ENCODE measurements around the gene LBR.

Gene LBR

GRCh38 chr1:225366018-225366417 lies 61.8 kb downstream of the LBR start:
- Histone ChIP-seq H3K4me2 (ENCODE audit: insufficient read depth, low read length) (no peak overlapping the region), H3K9ac (ENCODE audit: low read depth, low read length) (no peak overlapping the region), H2AFZ (ENCODE audit: low read depth, low read length) (no peak overlapping the region), H3K36me3 (ENCODE audit: insufficient read depth, low read length) (no peaks in the 10 kb centered on the region), H3K4me3 (ENCODE audit: low read depth in 1 of 2, low read length in 2 of 2) (no peak overlapping the region), H4K20me1 (ENCODE audit: insufficient read depth, low read length) (no peaks in the 10 kb centered on the region), H3K4me1 (ENCODE audit: insufficient read depth, low read length) (no peaks in the 10 kb centered on the region), H3K79me2 (ENCODE audit: insufficient read depth, low read length) (no peaks in the 10 kb centered on the region), H3K27me3 (ENCODE audit: insufficient read depth, low read length, poor library complexity) (peaks cover 3% of the 10 kb centered on the region), H3K27ac (ENCODE audit: low read length) (no peak overlapping the region), H3K9me3 (ENCODE audit: insufficient read depth, low read length, severe bottlenecking) (no peaks in the 10 kb centered on the region)
- ATAC-seq (ENCODE audit: insufficient read depth, low read depth) = no peak
- DNase-seq = no peak
- TF ChIP-seq EZH2 (IDR thresholded peaks at IDR 0.05; ENCODE audit: borderline replicate concordance, low read depth, low read length, severe bottlenecking) (no peak), CTCF (IDR thresholded peaks at IDR 0.05; ENCODE audit: borderline replicate concordance, extremely low read depth, low read length, poor library complexity, severe bottlenecking) (no peak)

GRCh38 chr1:225364439-225364838 lies 63.4 kb downstream of the LBR start:
- Histone ChIP-seq H3K9me3 (ENCODE audit: insufficient read depth, low read length, severe bottlenecking) (no peaks in the 10 kb centered on the region), H3K36me3 (ENCODE audit: insufficient read depth, low read length) (no peaks in the 10 kb centered on the region), H2AFZ (ENCODE audit: low read depth, low read length) (no peak overlapping the region), H3K9ac (ENCODE audit: low read depth, low read length) (no peak overlapping the region), H3K4me1 (ENCODE audit: insufficient read depth, low read length) (no peaks in the 10 kb centered on the region), H3K27ac (ENCODE audit: low read length) (no peak overlapping the region), H3K4me3 (ENCODE audit: low read depth in 1 of 2, low read length in 2 of 2) (no peak overlapping the region), H3K4me2 (ENCODE audit: insufficient read depth, low read length) (no peak overlapping the region), H4K20me1 (ENCODE audit: insufficient read depth, low read length) (no peaks in the 10 kb centered on the region), H3K79me2 (ENCODE audit: insufficient read depth, low read length) (no peaks in the 10 kb centered on the region), H3K27me3 (ENCODE audit: insufficient read depth, low read length, poor library complexity) (peaks cover 3% of the 10 kb centered on the region)
- DNase-seq = no peak
- no peak for ATAC-seq (ENCODE audit: insufficient read depth, low read depth)
- TF ChIP-seq CTCF (IDR thresholded peaks at IDR 0.05; ENCODE audit: borderline replicate concordance, extremely low read depth, low read length, poor library complexity, severe bottlenecking) (no peak), EZH2 (IDR thresholded peaks at IDR 0.05; ENCODE audit: borderline replicate concordance, low read depth, low read length, severe bottlenecking) (no peak)

GRCh38 chr1:225362805-225363204 lies 65.0 kb downstream of the LBR start:
- no peaks in the 10 kb centered on the region for H3K36me3 ChIP-seq (ENCODE audit: insufficient read depth, low read length)
- no peak overlapping the region for H3K27ac ChIP-seq (ENCODE audit: low read length)
- ATAC-seq (ENCODE audit: insufficient read depth, low read depth) (no peak), DNase-seq (no peak)
- TF ChIP-seq CTCF (IDR thresholded peaks at IDR 0.05; ENCODE audit: borderline replicate concordance, extremely low read depth, low read length, poor library complexity, severe bottlenecking) = no peak
- TF ChIP-seq EZH2 (IDR thresholded peaks at IDR 0.05; ENCODE audit: borderline replicate concordance, low read depth, low read length, severe bottlenecking) = no peak
- no peaks in the 10 kb centered on the region for H3K9me3 ChIP-seq (ENCODE audit: insufficient read depth, low read length, severe bottlenecking)
- no peak overlapping the region for H3K4me3 ChIP-seq (ENCODE audit: low read depth in 1 of 2, low read length in 2 of 2)
- no peak overlapping the region; the same call in 1 of the 2 replicates for H3K4me2 ChIP-seq (ENCODE audit: insufficient read depth, low read length)
- H3K79me2 ChIP-seq (ENCODE audit: insufficient read depth, low read length) = no peaks in the 10 kb centered on the region
- H3K27me3 ChIP-seq (ENCODE audit: insufficient read depth, low read length, poor library complexity) = peaks cover 3% of the 10 kb centered on the region
- H3K9ac ChIP-seq (ENCODE audit: low read depth, low read length) = no peak overlapping the region
- no peaks in the 10 kb centered on the region for H4K20me1 ChIP-seq (ENCODE audit: insufficient read depth, low read length)
- H2AFZ ChIP-seq (ENCODE audit: low read depth, low read length) = 0 out of 2 replicates have a peak overlapping the region, but pooled peaks have one; percentile 31
- H3K4me1 ChIP-seq (ENCODE audit: insufficient read depth, low read length) = no peaks in the 10 kb centered on the region

GRCh38 chr1:225361176-225361575 lies 66.7 kb downstream of the LBR start:
- ATAC-seq (ENCODE audit: insufficient read depth, low read depth) (no peak), DNase-seq (no peak)
- Histone ChIP-seq H2AFZ (ENCODE audit: low read depth, low read length) (no peak overlapping the region), H3K36me3 (ENCODE audit: insufficient read depth, low read length) (no peaks in the 10 kb centered on the region), H3K27me3 (ENCODE audit: insufficient read depth, low read length, poor library complexity) (peaks cover 8% of the 10 kb centered on the region), H3K4me2 (ENCODE audit: insufficient read depth, low read length) (no peak overlapping the region), H3K4me1 (ENCODE audit: insufficient read depth, low read length) (no peaks in the 10 kb centered on the region), H4K20me1 (ENCODE audit: insufficient read depth, low read length) (no peaks in the 10 kb centered on the region), H3K9ac (ENCODE audit: low read depth, low read length) (no peak overlapping the region), H3K4me3 (ENCODE audit: low read depth in 1 of 2, low read length in 2 of 2) (no peak overlapping the region), H3K9me3 (ENCODE audit: insufficient read depth, low read length, severe bottlenecking) (no peaks in the 10 kb centered on the region), H3K27ac (ENCODE audit: low read length) (no peak overlapping the region), H3K79me2 (ENCODE audit: insufficient read depth, low read length) (no peaks in the 10 kb centered on the region)
- TF ChIP-seq CTCF (IDR thresholded peaks at IDR 0.05; ENCODE audit: borderline replicate concordance, extremely low read depth, low read length, poor library complexity, severe bottlenecking) (no peak), EZH2 (IDR thresholded peaks at IDR 0.05; ENCODE audit: borderline replicate concordance, low read depth, low read length, severe bottlenecking) (no peak)
